OCI-LY1 (cell line): Measurements from ENCODE around the gene PSG11.
"Not testable (repeated sequence)": the region's sequence is repeated elsewhere in the genome, so short reads cannot be mapped to it uniquely, and the experiment has no call there.

Source experiments
- H2AFZ ChIP-seq: fragments of 200-600 bp; sonication (generic), shearing (Covaris generic); 2 replicates; pipeline ENCODE4 v1.6.0; 2014; ENCODE audit warnings: antibody characterized with exemption, mild to moderate bottlenecking, low read length
- H3F3A ChIP-seq: fragments of 200-600 bp; sonication (generic), shearing (Covaris generic); 2 replicates; pipeline ENCODE4 v1.6.0; 2014; ENCODE audit warnings: mild to moderate bottlenecking, antibody characterized with exemption, low read length, moderate library complexity; ENCODE audit not compliant: insufficient read depth
- H3K27ac ChIP-seq: fragments of 200-600 bp; sonication (generic); 2 replicates; pipeline ENCODE4 v1.5.1; 2014; ENCODE audit warnings: low read length, mixed run types, mild to moderate bottlenecking, low read depth; ENCODE audit not compliant: poor library complexity, severe bottlenecking
- H3K27me3 ChIP-seq: fragments of 200-600 bp; sonication (generic); 2 replicates; pipeline ENCODE4 v1.6.0; 2014; ENCODE audit warnings: antibody characterized with exemption, mild to moderate bottlenecking, low read length, moderate library complexity; ENCODE audit not compliant: insufficient read depth
- H3K36me3 ChIP-seq: fragments of 200-600 bp; sonication (generic); 2 replicates; pipeline ENCODE4 v1.6.1; 2014; ENCODE audit warnings: mild to moderate bottlenecking, antibody characterized with exemption, low read length, moderate library complexity, mixed read lengths; ENCODE audit not compliant: insufficient read depth
- H3K4me1 ChIP-seq: fragments of 200-600 bp; sonication (generic); 2 replicates; pipeline ENCODE4 v1.5.1; 2014; ENCODE audit warnings: mild to moderate bottlenecking, low read length, moderate library complexity; ENCODE audit not compliant: insufficient read depth, severe bottlenecking
- H3K4me2 ChIP-seq: fragments of 200-600 bp; sonication (generic), shearing (Covaris generic); 2 replicates; pipeline ENCODE4 v1.6.1; 2014; ENCODE audit warnings: low read length
- H3K4me3 ChIP-seq: fragments of 200-600 bp; sonication (generic); 2 replicates; pipeline ENCODE4 v1.5.1; 2014; ENCODE audit warnings: low read length, low read depth, mild to moderate bottlenecking, mixed read lengths; ENCODE audit not compliant: poor library complexity, severe bottlenecking
- H3K79me2 ChIP-seq: fragments of 200-600 bp; shearing (Covaris generic); 2 replicates; pipeline ENCODE4 v1.6.1; 2016; ENCODE audit warnings: mixed run types, low read length, mixed read lengths; ENCODE audit not compliant: insufficient read depth
- H3K9ac ChIP-seq: fragments of 200-600 bp; sonication (generic), shearing (Covaris generic); 2 replicates; pipeline ENCODE4 v1.6.1; 2014; ENCODE audit warnings: mild to moderate bottlenecking, low read length, mixed read lengths
- H3K9me2 ChIP-seq: fragments of 200-600 bp; sonication (generic), shearing (Covaris generic); 2 replicates; pipeline ENCODE4 v1.6.1; 2014; ENCODE audit warnings: low read depth, mild to moderate bottlenecking, low read length, mixed read lengths
- H3K9me3 ChIP-seq: fragments of 200-600 bp; shearing (Covaris generic); 2 replicates; pipeline ENCODE4 v1.6.1; 2014; ENCODE audit warnings: low read length, mixed read lengths
- H4K20me1 ChIP-seq: fragments of 200-600 bp; sonication (generic), shearing (Covaris generic); 2 replicates; pipeline ENCODE4 v1.6.0; 2016; ENCODE audit warnings: mild to moderate bottlenecking, low read length; ENCODE audit not compliant: insufficient read depth
- CTCF ChIP-seq: fragments of 200-600 bp; sonication (generic), shearing (Covaris generic); IDR thresholded peaks from 2 replicates; pipeline ENCODE4 v1.5.1; 2017; ENCODE audit warnings: mild to moderate bottlenecking, antibody characterized with exemption, low read length, moderate library complexity, mixed read lengths
- EZH2 ChIP-seq: fragments of 200-600 bp; sonication (generic), shearing (Covaris generic); IDR thresholded peaks from 2 replicates; pipeline ENCODE4 v1.8.0; 2017; ENCODE audit warnings: borderline replicate concordance, mixed run types, mild to moderate bottlenecking, antibody characterized with exemption, low read length, moderate library complexity, mixed read lengths

PSG11 gene

DNA sequence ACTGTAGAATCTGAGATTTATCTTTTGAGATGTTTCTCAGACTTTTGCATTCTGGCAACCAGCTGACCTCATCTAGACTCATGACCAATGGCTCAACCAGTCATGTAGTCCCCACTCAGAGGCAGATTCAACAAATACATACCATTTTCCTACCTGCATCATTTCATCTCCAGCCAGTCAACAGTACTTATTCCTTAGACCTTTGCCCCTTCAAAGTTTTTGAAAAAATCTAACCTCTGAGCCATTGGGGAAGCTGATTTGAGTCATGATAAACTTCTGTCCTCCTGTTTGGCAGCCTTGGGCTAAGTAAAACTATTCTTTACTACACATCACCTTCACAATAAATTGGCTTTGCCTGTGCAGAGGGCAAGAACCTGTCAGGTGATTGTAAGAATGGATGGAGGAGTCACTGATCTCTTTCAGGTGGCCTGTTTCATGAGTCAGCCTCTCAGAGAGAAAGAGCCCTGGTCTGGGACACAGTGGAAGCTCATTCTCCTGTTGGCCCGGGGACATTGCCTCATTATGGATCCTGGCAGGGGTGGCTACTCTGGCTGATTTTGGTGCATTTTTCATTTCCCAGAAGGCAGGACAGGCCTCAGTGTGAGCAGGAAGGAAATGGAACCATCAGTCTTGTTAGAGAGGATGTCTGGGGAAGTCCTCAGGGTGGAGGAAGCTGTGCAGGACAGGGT lies 17.4 kb upstream of the PSG11 start:
- H4K20me1 ChIP-seq, H3K4me2 ChIP-seq, H3K4me1 ChIP-seq, H3K9me2 ChIP-seq, H3K9me3 ChIP-seq, H3K27ac ChIP-seq, H3F3A ChIP-seq, H3K27me3 ChIP-seq, H3K79me2 ChIP-seq, H3K9ac ChIP-seq, H3K36me3 ChIP-seq, H3K4me3 ChIP-seq, H2AFZ ChIP-seq: not testable (repeated sequence)

DNA sequence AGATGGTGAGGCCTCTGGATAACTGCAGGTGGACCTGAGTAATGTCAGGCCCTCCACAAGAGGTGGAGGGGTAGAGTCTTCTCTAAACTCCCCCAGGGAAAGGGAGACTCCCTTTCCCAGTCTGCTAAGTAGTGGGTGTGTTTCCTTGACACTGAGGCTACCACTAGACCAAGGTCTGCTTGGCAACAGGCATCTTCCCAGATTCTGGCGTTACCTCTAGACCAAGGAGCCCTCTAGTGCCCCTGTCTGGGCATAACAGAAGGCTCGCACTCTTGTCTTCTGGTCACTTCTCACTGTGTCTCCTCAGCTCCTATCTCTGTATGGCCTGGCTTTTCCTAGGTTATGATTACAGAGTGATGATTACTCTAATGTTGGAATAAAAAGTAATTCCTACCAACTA lies 5.4 kb upstream of the PSG11 start:
- H3K9ac ChIP-seq, H3K4me3 ChIP-seq, H3K36me3 ChIP-seq, H2AFZ ChIP-seq, H3K27ac ChIP-seq, H3K9me2 ChIP-seq, H3K4me1 ChIP-seq, H3K4me2 ChIP-seq, H3K79me2 ChIP-seq, H3K9me3 ChIP-seq, H3K27me3 ChIP-seq, H4K20me1 ChIP-seq, H3F3A ChIP-seq: not testable (repeated sequence)

GRCh38 chr19:43028866-43029265 lies 2.6 kb upstream of the PSG11 start:
- H3K9me3 ChIP-seq: no peaks in the 10 kb centered on the region
- H3F3A ChIP-seq: no peaks in the 10 kb centered on the region
- H3K36me3 ChIP-seq: no peaks in the 10 kb centered on the region
- no peaks in the 10 kb centered on the region for H3K9me2 ChIP-seq
- H3K4me3 ChIP-seq: no peak overlapping the region
- no peak overlapping the region for H3K4me2 ChIP-seq
- TF ChIP-seq CTCF: no peak
- no peak for TF ChIP-seq EZH2
- H2AFZ ChIP-seq: no peak overlapping the region
- no peaks in the 10 kb centered on the region for H4K20me1 ChIP-seq
- no peaks in the 10 kb centered on the region for H3K79me2 ChIP-seq
- H3K27me3 ChIP-seq: no peaks in the 10 kb centered on the region
- H3K9ac ChIP-seq: no peak overlapping the region
- no peak overlapping the region for H3K27ac ChIP-seq
- no peaks in the 10 kb centered on the region for H3K4me1 ChIP-seq

DNA sequence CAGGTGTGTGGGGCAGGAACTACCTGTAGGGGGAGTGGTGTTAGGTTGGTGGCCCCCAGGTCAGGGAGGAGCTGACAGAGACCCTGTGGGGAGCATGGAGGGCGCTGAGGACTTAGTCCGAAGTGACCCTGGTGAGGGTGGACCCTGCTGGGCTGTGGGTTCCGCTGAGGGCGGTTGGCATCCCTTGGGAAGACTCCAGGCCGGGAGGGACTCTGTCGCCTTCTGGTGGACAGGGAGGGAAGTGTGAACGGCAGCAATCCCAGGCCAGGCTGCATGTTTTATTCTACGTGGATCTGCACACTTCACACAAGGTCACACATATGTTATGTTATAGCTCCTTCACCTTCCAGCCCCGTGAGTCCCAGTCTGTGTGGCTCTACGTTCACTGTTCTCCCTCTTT lies 1.7 kb upstream of the PSG11 start:
- not testable (repeated sequence) for H3K4me1 ChIP-seq, H3K9me2 ChIP-seq, H3K4me2 ChIP-seq, H3K9ac ChIP-seq, H4K20me1 ChIP-seq, H3K27ac ChIP-seq, H3K27me3 ChIP-seq, H3K79me2 ChIP-seq, H3K4me3 ChIP-seq, H3F3A ChIP-seq, H3K9me3 ChIP-seq, H2AFZ ChIP-seq, H3K36me3 ChIP-seq
- peak; percentile 51 for TF ChIP-seq CTCF

- not testable (repeated sequence) for H2AFZ ChIP-seq, H3K4me2 ChIP-seq, H3K27ac ChIP-seq, H3K27me3 ChIP-seq, H3K36me3 ChIP-seq, H3K9me3 ChIP-seq, H3K4me1 ChIP-seq, H3K9ac ChIP-seq, H3K79me2 ChIP-seq, H3K9me2 ChIP-seq, H4K20me1 ChIP-seq, H3F3A ChIP-seq, H3K4me3 ChIP-seq
These were observed 792 bp upstream of the PSG11 start for GRCh38 chr19:43027061-43027460.

GRCh38 chr19:43022098-43022497 lies 4.2 kb downstream of the PSG11 start:
- H3K27me3 ChIP-seq, H3K79me2 ChIP-seq, H3K36me3 ChIP-seq, H3K9me3 ChIP-seq, H3K4me2 ChIP-seq, H3K9me2 ChIP-seq, H3K27ac ChIP-seq, H3K4me3 ChIP-seq, H3K9ac ChIP-seq, H3F3A ChIP-seq, H3K4me1 ChIP-seq, H4K20me1 ChIP-seq, H2AFZ ChIP-seq: not testable (repeated sequence)
